Retinal pigment epithelial cell (primary cell): Measurements from ENCODE around the gene IFNL4.

Experiments used
- DNase-seq: peaks from one replicate; pipeline ENCODE4 v3.0.0-alpha.2; 2010; ENCODE audit warnings: low read depth
- H3K4me3 ChIP-seq: 2 replicates; pipeline ENCODE4 v1.5.1; 2011; ENCODE audit warnings: mild to moderate bottlenecking, low read length, control low read depth, moderate library complexity
- CTCF ChIP-seq: conservative IDR thresholded peaks from 2 replicates; pipeline ENCODE4 v1.5.1; 2011; ENCODE audit warnings: low read depth, low read length, control low read depth, inconsistent platforms

The IFNL4 gene

GRCh38 chr19:39248806-39249205 is at the start of gene IFNL4:
TSS of gene IFNL4 (minus strand) at chr19:39248856.
- no peak for DNase-seq
- no peak for TF ChIP-seq CTCF
- no peak within 1 kb of the TSS for H3K4me3 ChIP-seq

- no peak overlapping the region for H3K4me3 ChIP-seq
- no peak for DNase-seq
- TF ChIP-seq CTCF = no peak
These were observed 49.4 kb upstream of the IFNL4 start for GRCh38 chr19:39297931-39298634.

GRCh38 chr19:39296906-39297305 is 48.2 kb upstream of the IFNL4 start:
- DNase-seq = no peak
- H3K4me3 ChIP-seq = no peak overlapping the region
- no peak for TF ChIP-seq CTCF

GRCh38 chr19:39296055-39296645 is 47.5 kb upstream of the IFNL4 start, which contains the start of gene IFNL1:
TSS of gene IFNL1 (plus strand) at chr19:39296407. CDS start at chr19:39296422, 15 bp downstream.
- H3K4me3 ChIP-seq = no peak within 1 kb of the TSS
- no peak for TF ChIP-seq CTCF
- no peak for DNase-seq

- no peak for TF ChIP-seq CTCF
These were observed 44.7 kb upstream of the IFNL4 start for GRCh38 chr19:39293394-39293793.

GRCh38 chr19:39284032-39284431 is 35.4 kb upstream of the IFNL4 start:
- DNase-seq = no peak
- no peak overlapping the region for H3K4me3 ChIP-seq
- TF ChIP-seq CTCF = no peak

More at GRCh38 chr19:39293394-39293793, 44.7 kb upstream of the IFNL4 start:
- DNase-seq = no peak
- no peak overlapping the region for H3K4me3 ChIP-seq

- H3K4me3 ChIP-seq = no peak overlapping the region
- TF ChIP-seq CTCF = no peak
- DNase-seq = no peak
These were observed 33.4 kb upstream of the IFNL4 start for GRCh38 chr19:39282021-39282420.
